ENCODE data around the gene UBE2G1.

The UBE2G1 gene

GRCh38 chr17:4333041-4333440, 33.4 kb downstream of the UBE2G1 start:
- no peak for DNase-seq

- no peak for DNase-seq
These were observed 34.0 kb downstream of the UBE2G1 start for GRCh38 chr17:4332296-4332970.

- no peak for DNase-seq
These were observed 34.9 kb downstream of the UBE2G1 start for GRCh38 chr17:4331614-4332013.

GRCh38 chr17:4329838-4330237, 36.6 kb downstream of the UBE2G1 start:
- DNase-seq: no peak

GRCh38 chr17:4327606-4328005, 38.9 kb downstream of the UBE2G1 start:
- no peak for DNase-seq

GRCh38 chr17:4326608-4327007, 39.9 kb downstream of the UBE2G1 start:
- no peak for DNase-seq

GRCh38 chr17:4326112-4326511, 40.4 kb downstream of the UBE2G1 start:
- DNase-seq: no peak

- no peak for DNase-seq
These were observed 42.0 kb downstream of the UBE2G1 start for GRCh38 chr17:4324463-4324862.

GRCh38 chr17:4319221-4319620, 47.3 kb downstream of the UBE2G1 start:
- no peak for DNase-seq

- no peak for DNase-seq
These were observed 47.9 kb downstream of the UBE2G1 start for GRCh38 chr17:4318596-4318995.

- DNase-seq: no peak
These were observed 48.3 kb downstream of the UBE2G1 start for GRCh38 chr17:4318186-4318585.

GRCh38 chr17:4317610-4318009, 48.9 kb downstream of the UBE2G1 start:
- DNase-seq: no peak

- DNase-seq: no peak
These were observed 49.8 kb downstream of the UBE2G1 start for GRCh38 chr17:4316648-4317047.

GRCh38 chr17:4314618-4315017, 51.9 kb downstream of the UBE2G1 start:
- DNase-seq: no peak

- no peak for DNase-seq
These were observed 52.3 kb downstream of the UBE2G1 start for GRCh38 chr17:4314179-4314578.

GRCh38 chr17:4313221-4314114, 53.0 kb downstream of the UBE2G1 start:
- no peak for DNase-seq

- no peak for DNase-seq
These were observed 56.0 kb downstream of the UBE2G1 start for GRCh38 chr17:4310354-4311060.

- no peak for DNase-seq
These were observed 56.6 kb downstream of the UBE2G1 start for GRCh38 chr17:4309897-4310296.

GRCh38 chr17:4307179-4307930, 59.1 kb downstream of the UBE2G1 start:
- DNase-seq: no peak

- no peak for DNase-seq
These were observed 61.3 kb downstream of the UBE2G1 start for GRCh38 chr17:4305224-4305623.

GRCh38 chr17:4304417-4305027, 62.0 kb downstream of the UBE2G1 start:
- DNase-seq: peak; percentile 26 to 27

GRCh38 chr17:4301066-4301465, 65.4 kb downstream of the UBE2G1 start:
- no peak for DNase-seq

Data from AML-193 (cell line).